Ovary (tissue), 9 donors: ENCODE measurements around the gene SKI. TPM values are rescaled to one million over a fixed set of nuclear protein-coding genes. Genes with fewer than 3 reads are reported as not detected.
A peak's percentile ranks its signal among the peaks of the same experiment; 100 is the strongest.

Source experiments
- DNase-seq, 5 donors: peaks; one replicate each; pipeline ENCODE4 v3.0.0-alpha.2; 2019 to 2020
- H3K27ac ChIP-seq, 2 donors: fragments of 200-600 bp; one replicate each; pipeline versions ENCODE4 v1.5.1 to v1.8.0; 2019 to 2022
- H3K27me3 ChIP-seq: fragments of 200-600 bp; one replicate; pipeline ENCODE4 v1.8.0; 2022
- H3K36me3 ChIP-seq: fragments of 200-600 bp; sonication (generic); one replicate; pipeline ENCODE4 v1.5.1; 2019
- H3K4me1 ChIP-seq: one replicate; pipeline ENCODE4 v1.8.1; 2013; ENCODE audit warnings: mild to moderate bottlenecking, moderate library complexity; ENCODE audit not compliant: insufficient read depth
- H3K4me3 ChIP-seq: fragments of 200-600 bp; sonication (generic); one replicate; pipeline ENCODE4 v1.5.1; 2017
- H3K9me3 ChIP-seq, 2 donors: fragments of 200-600 bp in 1 of 2; sonication (generic) in 1 of 2; one replicate each; pipeline versions ENCODE4 v1.5.1 to v1.8.1; 2013 to 2019; ENCODE audit warnings: mild to moderate bottlenecking in 1 of 2, moderate library complexity in 1 of 2
- CTCF ChIP-seq, 3 donors: fragments of 450-650 bp in 2 of 3; fragments of 200-600 bp in 1 of 3; IDR thresholded peaks; one replicate each; pipeline versions ENCODE4 v1.5.1 to v1.8.0; 2016 to 2022; ENCODE audit warnings: antibody characterized with exemption in 3 of 3, mild to moderate bottlenecking in 1 of 3
- EP300 ChIP-seq: sonication (generic); formaldehyde crosslinking; IDR thresholded peaks from one replicate; pipeline ENCODE4 v1.6.1; 2017; ENCODE audit warnings: antibody characterized with exemption
- POLR2A ChIP-seq: fragments of 450-650 bp; IDR thresholded peaks from one replicate; pipeline ENCODE4 v1.6.1; 2017; ENCODE audit warnings: antibody characterized with exemption, mild to moderate bottlenecking, moderate library complexity
- WGBS, 3 donors: extraction: QIAGEN DNeasy Blood & Tissue Kit in 1 of 3; methylation state at CpG; one replicate each; pipeline versions ENCODE4 v1.1.5 to v1.1.7; 2013 to 2017; 5-methylcytosine and 5-hydroxymethylcytosine counted together
- intact Hi-C, 4 donors: fragments of 100-400 bp; cut with DNase I; formaldehyde crosslinking; loops; one replicate each; pipeline versions ENCODE4 v1.11.0 to v1.15.1; 2022 to 2023
- polyA plus RNA-seq, 2 donors: library from polyadenylated mRNA; stranded (reverse); fragments of 200-250 nt in 1 of 2; fragments of 350-450 nt in 1 of 2; fragmentation: Illumina TruSeq in 1 of 2; extraction: RNeasy Lipid Tissue Mini Kit (QIAGEN cat#74804) in 1 of 2; gene quantifications; one replicate each; pipeline ENCODE4 v1.2.3, GENCODE V29; 2013 to 2014
- total RNA-seq, 7 donors: library from RNA; depleted of rRNA in 2 of 7; stranded (reverse); fragments of >200 nt in 2 of 7; fragmentation: NEBNext Ultra II Directional in 3 of 7; extraction: Animal tissue kit (Norgen Biotek cat#: 25700) in 3 of 7; gene quantifications; one replicate each; pipeline versions ENCODE4 v1.1.0 to v1.2.4, GENCODE V29; 2016 to 2023
- donor health status: DM: no; HTN: no; CAD: no; lungs with moderate emphysema.
- donor health status: DM: no; HTN: no; CAD: no.
- donor health status: Bipolar disorder and iron deficiency.
- donor health status: DM: yes; HTN: yes; CAD: no.
- donor health status: DM: no; HTN: no; CAD: no.
- donor health status: DM: yes; HTN: yes; CAD: no.

Gene SKI
- total and polyA plus RNA-seq, 9 donors, result 27.8 to 109 (median 79.1) TPM

GRCh38 chr1:2320760-2321667, 92.9 kb downstream of the SKI start:
- Histone ChIP-seq H3K27ac (peak overlapping the region; percentile 66 to 72), H3K9me3 (no peaks in the 10 kb centered on the region), H3K36me3 (no peaks in the 10 kb centered on the region), H3K4me1 (peaks cover 23% of the 10 kb centered on the region), H3K4me3 (no peak overlapping the region), H3K27me3 (no peaks in the 10 kb centered on the region)
- intact Hi-C loops, result loop anchor here in 1 of 4 donors (5.0 kb wide), 1 partner anchor 61 kb away; no protein-coding TSS in a partner anchor
- WGBS, 3 donors, result 69 to 73% (median 72%) methylated on average over 38 to 41 of the region's 41 CpGs
- DNase-seq, result peak in 3 of 5 donors; percentile 38 to 63 (median 56)
- no peak for TF ChIP-seq EP300
- no peak for TF ChIP-seq POLR2A
- TF ChIP-seq CTCF (IDR thresholded peaks at IDR 0.05), result no peak

DNA sequence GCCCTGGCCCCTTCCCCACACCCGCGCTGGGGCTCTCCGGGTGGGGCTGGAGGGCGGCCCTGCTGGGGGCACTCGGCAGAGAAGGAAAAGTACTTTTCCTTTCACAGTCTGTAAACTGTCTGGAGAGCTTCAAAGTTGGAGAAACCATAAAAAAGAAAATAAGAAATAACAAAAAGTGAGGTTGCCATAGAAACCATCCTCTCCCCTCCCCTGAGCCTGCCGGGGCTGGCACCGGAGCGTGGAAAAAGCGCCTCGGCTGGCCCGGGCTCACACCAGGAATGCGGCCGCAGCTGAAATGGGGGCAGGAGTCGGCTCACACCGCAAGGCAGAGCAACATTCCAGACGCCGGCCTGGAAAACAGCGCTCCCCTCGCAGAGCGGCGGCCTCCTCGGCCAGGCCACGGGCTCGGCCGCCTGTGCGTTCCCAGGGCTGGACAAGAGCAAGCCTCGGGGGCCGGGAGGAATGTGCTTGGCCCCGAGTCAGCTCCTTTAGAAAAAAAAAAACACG, 94.0 kb downstream of the SKI start:
- H3K4me3 ChIP-seq, result peak overlapping the region; percentile 7
- TF ChIP-seq EP300 (no peak), POLR2A (no peak)
- H3K9me3 ChIP-seq, result no peaks in the 10 kb centered on the region
- 0 to 3% (median 2%) methylated on average over 30 of the region's 30 CpGs for WGBS, 3 donors
- intact Hi-C loops, result loop anchor here in 1 of 4 donors (5.0 kb wide), 1 partner anchor 60 kb away; no protein-coding TSS in a partner anchor
- H3K4me1 ChIP-seq, result peaks cover 23% of the 10 kb centered on the region
- peak overlapping the region; percentile 66 to 72 for H3K27ac ChIP-seq
- peak; percentile 81 to 91 (median 85) for DNase-seq
- H3K36me3 ChIP-seq, result no peaks in the 10 kb centered on the region
- no peaks in the 10 kb centered on the region for H3K27me3 ChIP-seq

DNA sequence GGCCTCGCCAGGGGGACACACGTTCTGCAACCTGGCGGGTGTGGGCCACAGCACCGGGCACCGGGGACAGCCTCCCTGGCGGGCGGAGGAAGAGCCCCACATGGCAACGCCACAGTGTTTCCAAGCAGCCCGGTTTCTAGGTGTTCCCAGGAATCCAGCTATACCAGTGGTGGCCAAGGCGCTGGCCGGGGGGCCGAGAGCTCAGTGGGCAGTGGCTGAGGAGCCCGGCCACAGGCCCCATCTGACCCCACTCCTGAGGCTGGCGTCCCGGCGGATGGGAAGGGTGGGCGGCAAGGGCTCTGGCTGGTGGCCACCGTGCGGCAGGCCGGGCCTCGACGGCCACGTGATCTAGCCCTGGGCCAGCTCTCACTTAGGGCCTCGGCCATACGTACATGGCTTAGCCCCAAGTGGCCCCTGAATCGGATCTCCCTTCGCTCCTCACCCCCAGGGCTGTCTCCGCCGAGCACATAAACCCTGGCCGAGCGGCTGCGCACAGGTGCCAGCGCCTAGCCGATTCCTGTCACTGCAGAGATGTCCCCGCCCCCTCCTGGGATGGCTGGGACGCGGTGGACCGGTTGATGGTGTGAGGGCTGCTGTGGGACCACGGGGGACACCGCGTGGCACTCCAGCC, 94.6 kb downstream of the SKI start:
- intact Hi-C loops, result loop anchor here in 1 of 4 donors (5.0 kb wide), 1 partner anchor 60 kb away; no protein-coding TSS in a partner anchor
- Histone ChIP-seq H3K27me3 (no peaks in the 10 kb centered on the region), H3K27ac (peak overlapping the region; percentile 66 to 72), H3K9me3 (no peaks in the 10 kb centered on the region), H3K4me3 (peak overlapping the region; percentile 7), H3K36me3 (no peaks in the 10 kb centered on the region), H3K4me1 (peaks cover 23% of the 10 kb centered on the region)
- 49 to 62% (median 62%) methylated on average over 35 to 41 of the region's 41 CpGs for WGBS, 3 donors
- TF ChIP-seq POLR2A, result no peak
- DNase-seq, result peak in 4 of 5 donors; percentile 49 to 73 (median 61)

DNA sequence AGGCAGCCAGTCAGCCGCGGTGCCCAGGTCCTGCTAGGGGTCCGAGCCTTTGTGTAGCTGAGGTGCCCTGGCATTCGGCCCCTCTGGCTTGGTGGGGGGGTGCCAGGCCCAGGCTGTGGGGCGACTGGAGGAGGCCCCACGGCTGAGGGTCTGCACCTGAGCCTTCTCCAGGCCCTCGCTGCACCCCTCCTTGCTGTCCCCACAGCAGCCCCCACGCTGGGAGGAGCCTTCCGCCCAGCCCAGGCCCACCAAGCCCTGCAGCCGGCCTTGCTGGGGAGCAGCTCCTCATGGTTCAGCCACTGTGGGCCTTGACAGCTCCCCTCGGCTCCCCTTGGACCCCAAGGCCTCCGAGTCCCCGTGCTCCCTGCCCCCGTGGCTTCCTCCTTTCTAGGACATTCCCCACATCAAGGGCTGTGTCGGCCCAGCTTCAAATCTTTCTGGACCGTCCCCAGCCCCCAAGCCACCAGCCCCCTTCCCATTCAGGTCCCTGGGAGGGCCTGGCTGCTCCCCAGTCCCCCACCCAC, 95.4 kb downstream of the SKI start:
- 75 to 88% (median 83%) methylated on average over 16 of the region's 16 CpGs for WGBS, 3 donors
- H3K36me3 ChIP-seq, result no peaks in the 10 kb centered on the region
- peak overlapping the region; percentile 41 to 72 for H3K27ac ChIP-seq
- TF ChIP-seq POLR2A, result no peak
- TF ChIP-seq CTCF (IDR thresholded peaks at IDR 0.05), result no peak
- no peak for TF ChIP-seq EP300
- intact Hi-C loops, result loop anchor here in 1 of 4 donors (5.0 kb wide), 1 partner anchor 59 kb away; no protein-coding TSS in a partner anchor
- no peak for DNase-seq
- no peak overlapping the region for H3K4me3 ChIP-seq
- H3K9me3 ChIP-seq, result no peaks in the 10 kb centered on the region
- H3K4me1 ChIP-seq, result peaks cover 23% of the 10 kb centered on the region
- no peaks in the 10 kb centered on the region for H3K27me3 ChIP-seq
